Ramos (cell line): Measurements from ENCODE around the gene FOXO3.

Source experiments
- in situ Hi-C: fragments of 300-500 bp; cut with MboI; formaldehyde crosslinking; loops from one replicate; pipeline ENCODE4 v1.14.3; 2022; ENCODE audit warnings: low sequenced_read_pairs; ENCODE audit not compliant: unreplicated experiment

The FOXO3 gene

DNA sequence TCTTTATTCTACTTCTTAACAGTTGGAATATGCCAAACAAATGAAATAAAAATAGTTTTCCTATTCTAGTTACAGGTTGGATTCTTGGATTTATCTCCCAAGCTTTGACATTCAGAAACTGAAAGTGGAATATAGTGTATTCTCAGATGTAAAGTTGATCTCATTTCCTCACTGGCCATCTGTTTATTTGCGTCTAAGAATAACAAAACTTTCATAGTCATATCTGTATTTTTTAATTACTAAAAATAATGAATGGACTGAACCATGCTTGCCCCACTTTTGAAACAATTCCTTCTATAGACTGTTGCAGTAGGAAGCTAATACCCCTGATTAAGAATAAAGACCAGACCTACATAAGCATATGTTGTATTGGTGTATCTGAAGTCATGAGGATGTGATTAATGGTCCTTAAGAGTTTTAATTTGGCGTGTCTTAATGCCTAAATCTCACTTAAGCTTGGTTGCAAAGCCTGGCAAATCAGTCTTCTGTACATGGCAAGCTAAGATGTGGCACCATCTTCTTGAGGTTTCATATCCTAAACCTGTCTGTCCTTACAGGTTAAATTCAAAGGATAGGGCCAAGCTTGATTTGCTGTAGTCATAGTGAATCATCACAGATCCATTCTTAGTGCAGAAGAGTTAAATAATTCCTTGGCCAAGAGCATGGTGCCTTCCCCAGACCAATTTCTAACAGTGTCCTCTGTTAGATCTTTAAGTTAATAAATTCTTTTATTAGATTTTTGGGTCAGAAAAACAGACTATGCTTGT is 58.9 kb downstream of the FOXO3 start:
- in situ Hi-C loops = no loop called here

- in situ Hi-C loops = no loop called here
Observed at GRCh38 chr6:108621117-108621516, 60.4 kb downstream of the FOXO3 start.

DNA sequence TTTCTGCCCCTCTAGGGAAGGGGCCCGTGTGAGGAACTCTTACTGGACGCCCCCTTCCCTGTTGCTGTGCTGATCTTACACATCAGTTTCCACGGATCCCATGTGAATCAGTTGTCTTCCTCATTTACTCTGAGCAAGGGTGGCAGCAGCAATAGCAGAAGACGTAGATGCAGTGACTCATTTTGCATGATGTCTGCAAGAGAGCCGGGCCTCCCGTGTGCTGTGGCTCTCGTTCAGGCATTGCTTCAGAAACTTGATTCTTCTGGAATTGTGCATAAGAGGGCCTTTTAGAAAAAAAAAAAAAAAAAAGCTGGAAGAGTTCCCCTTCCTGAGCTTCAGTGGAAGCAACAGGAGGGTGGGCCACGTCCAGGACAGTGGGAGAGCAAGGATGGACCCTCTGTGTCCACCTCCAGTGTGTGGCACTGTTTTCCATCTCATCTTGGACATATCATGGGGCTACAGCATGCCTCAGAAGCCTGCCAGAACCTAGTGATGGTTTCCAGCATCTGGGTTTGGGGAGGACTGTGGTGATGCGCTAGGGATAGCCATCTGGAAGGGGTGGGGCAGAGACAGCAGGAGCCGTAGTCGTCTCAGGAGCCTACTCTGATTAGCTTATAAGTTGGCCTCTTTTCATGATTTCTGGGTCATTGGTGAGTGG is 62.1 kb downstream of the FOXO3 start:
- in situ Hi-C loops = no loop called here

DNA sequence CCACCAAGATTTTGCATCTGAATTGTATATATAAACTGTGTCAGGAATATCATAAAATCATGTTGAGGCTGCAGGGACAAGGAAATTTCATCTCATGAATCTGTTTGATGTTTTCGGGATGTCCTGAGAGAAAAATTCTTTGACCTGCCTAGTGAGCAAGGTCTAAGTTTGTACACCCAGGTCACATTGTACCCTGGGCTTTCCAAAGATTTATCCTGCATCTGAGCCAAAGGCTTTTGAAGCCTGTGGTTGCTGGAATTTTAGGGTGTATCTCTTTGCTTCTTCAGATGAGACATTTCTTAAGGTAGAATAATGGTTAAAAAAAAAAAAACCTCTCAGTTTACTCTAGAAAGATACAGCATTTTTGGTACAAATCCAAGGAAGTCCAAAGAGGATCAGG is 63.3 kb downstream of the FOXO3 start:
- in situ Hi-C loops = no loop called here

GRCh38 chr6:108625581-108625980 is 64.9 kb downstream of the FOXO3 start:
- in situ Hi-C loops = no loop called here

DNA sequence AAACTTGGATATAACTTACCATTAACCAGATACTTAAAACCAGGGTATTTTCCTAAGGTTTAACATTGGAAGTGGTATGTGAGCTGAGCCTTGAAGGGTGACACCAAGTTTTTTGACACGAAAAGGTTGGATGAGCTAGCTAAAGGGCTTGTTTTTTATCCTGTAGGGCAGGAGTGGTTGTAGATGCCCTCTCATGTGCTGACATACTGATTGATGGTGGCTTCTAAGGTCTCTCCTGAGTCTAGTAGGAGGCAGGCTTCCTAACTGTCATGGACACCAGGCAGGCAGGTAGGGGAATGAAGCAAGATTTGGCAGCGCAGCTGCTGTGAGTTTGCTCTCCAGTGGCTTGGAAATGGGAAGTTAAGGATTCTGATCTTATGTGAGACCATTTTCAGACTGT is 66.1 kb downstream of the FOXO3 start:
- in situ Hi-C loops = no loop called here

- in situ Hi-C loops = no loop called here
Observed at GRCh38 chr6:108627692-108628550, 67.2 kb downstream of the FOXO3 start.

DNA sequence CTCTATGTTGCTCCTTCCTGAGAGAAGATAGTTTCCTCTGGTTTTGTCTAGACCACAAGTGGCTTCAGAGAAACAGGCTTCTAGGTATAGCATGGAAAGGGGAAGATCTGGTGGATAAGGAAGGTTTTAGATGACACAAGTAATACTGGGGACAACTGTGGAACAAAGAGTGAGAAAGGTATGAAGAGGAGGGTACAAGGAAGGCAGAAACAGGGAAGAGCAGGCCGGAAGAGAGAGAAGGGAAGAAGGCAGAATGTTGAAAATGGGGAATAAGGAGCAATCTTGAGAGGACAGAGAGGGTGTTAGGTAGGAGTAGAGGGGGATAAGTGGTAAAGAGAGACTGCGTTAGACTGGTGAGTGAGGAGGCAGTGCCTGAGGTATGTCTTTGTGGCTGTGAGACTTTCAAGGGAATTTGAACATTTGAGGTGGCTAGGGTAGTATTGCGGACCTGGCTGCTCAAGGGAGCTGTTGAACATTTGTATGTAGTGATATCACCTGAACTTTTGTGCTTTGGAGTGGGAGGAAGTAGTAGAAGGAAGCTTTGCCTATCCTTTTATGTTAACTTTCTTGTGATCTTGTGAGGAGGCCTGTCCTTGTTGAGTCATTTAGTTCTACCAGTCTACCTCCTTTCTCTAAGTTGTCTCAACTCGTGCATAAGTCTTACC is 69.5 kb downstream of the FOXO3 start:
- in situ Hi-C loops = no loop called here

GRCh38 chr6:108632441-108632840 is 71.7 kb downstream of the FOXO3 start:
- in situ Hi-C loops = no loop called here

DNA sequence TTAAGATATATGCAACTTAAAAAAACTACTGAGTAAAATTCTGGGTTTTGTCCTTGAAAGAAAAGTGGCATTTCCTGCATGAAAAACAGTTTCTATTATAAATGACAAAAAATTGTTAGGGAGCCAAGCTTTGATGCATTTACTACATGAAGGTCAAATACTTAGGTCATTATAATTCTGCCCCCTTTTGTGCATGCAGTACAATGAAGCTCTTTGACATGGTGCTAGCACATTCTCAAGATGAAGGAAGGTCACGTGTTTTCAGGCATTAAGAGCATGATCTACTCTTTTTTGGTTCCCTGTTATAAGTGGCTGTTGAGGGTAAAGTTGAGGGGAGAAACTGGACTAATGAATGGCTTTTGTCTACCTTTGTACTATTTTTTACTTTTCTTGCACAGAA is 72.7 kb downstream of the FOXO3 start:
- in situ Hi-C loops = no loop called here

DNA sequence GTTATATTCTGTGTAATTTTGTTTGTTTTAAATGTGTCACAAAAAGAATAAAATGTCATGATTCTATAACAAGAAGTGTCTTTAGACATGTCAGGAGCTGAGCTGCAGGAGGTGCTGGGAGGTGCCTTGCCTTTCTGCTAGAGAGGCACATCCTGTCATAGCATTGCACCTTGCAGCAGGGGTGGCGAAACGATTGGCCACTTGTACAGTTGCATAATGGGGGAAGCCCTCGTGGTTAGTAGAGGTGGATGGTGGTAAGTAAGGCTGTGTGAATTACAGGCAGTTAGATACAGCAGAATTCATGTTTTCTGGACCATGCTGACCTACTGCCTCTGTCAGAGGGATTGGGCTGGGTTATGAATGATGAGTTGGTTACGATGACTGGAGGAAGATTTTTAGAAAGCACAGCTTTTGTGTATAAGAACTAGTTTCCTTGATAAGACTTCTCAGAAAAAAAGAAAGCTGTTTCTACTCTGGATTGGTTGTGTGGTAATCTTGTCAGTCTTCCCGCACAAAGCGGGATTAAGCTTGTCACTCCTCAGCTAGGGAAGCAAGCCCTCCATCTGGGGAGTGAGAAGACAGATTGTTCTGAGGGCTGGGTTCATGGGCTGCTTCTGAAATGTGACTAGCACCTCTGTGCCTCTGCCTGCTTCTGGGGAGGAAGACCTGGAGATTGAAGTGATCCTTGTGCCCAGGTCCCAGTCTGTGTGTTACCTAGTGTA is 74.9 kb downstream of the FOXO3 start:
- in situ Hi-C loops = no loop called here

- in situ Hi-C loops = no loop called here
Observed at GRCh38 chr6:108637963-108638362, 77.2 kb downstream of the FOXO3 start.

DNA sequence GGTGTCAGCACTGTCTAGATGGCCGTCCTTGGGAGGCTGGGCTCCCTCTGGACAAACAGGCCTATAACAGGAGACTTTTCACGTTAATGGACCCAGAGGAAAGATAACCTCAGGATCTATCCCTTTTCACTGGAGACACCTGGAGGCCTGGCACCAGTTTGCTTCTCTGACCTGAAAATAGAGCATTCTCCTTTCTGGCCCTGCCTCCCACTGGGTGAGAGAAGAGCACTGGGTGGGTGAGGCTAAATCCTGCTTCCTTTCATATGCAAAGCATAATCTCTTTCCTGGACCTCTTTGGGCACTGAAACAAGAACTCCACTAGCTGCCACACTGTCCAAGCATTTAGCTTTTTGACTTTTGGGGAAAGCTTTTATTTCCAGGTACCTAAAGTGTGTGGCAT is 78.3 kb downstream of the FOXO3 start:
- in situ Hi-C loops = no loop called here

DNA sequence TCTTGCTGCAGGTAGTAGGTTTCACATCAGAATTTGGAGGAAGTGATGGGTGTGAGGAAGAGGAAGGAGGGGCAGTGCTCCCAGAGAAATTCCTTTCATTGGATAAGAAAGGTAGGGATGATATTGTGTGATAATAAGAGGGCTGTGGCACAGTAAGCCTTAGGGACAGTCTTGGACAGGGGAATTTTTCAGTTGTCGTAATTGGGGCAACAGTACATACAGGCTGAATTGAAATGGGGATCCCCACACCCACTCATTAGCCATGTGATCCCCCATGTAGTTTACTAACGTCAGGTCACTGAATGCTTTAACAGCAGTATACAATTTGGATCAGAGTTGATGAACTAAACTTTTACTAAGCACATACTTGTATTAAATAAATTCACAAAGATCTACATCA is 79.4 kb downstream of the FOXO3 start:
- in situ Hi-C loops = no loop called here

GRCh38 chr6:108643184-108643583 is 82.5 kb downstream of the FOXO3 start:
- in situ Hi-C loops = no loop called here

DNA sequence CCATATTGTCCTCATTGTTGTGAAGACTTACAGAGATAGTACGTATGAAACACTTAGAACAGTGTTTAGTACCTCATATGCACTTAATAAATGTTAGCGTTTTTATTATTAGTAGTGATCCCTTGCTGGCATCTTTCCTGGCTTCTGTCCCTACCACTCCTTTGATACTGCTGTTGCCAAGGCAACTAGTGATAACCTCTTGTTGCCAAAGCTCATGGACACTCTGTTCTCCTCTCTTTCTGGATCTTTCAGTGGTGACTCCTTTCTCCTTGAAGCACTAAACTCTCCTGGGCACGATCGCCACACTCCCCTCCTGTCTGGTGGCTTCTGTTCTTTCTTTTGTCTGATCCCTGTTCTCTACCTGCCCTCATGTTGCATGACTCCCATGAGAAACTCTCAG is 83.5 kb downstream of the FOXO3 start:
- in situ Hi-C loops = no loop called here

DNA sequence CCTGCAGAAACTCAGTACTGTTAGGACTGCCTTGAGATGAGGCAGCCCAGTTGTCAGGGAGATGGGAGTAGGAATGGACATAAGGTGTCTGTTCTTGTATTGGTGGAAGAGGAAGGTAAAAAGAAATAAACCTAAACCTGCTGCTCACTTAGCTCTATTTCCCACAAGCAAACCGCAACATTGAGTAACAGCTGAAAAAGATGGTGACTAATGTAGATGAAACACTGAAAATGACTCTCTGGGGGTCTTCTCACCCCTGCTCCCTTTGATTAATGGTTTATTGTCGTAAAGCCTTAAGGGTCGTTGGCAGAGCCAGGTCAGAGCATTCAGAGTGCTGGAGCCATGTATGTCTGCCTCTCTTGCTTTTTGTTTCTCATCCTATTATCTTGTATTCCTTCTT is 87.5 kb downstream of the FOXO3 start:
- in situ Hi-C loops = no loop called here

DNA sequence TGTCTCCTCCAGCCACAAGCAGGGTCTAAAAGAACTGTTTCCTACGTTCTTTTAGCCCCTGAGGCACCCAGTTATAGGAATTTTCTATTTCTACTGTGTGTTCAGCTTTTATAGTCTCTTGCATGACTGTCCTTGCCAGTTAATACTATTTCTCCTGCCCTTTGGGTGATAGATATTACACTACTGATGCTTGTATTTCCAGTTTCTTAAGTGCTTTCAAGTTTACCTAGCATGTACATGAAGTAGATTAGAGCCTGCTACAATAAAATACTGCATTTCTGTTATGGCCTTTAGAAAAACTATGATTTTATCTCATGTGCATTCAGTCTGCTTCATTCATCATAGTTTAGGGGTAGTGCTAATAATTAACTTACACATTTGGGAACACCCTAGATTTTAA is 89.6 kb downstream of the FOXO3 start:
- in situ Hi-C loops = no loop called here

GRCh38 chr6:108650781-108651180 is 90.1 kb downstream of the FOXO3 start:
- in situ Hi-C loops = no loop called here
